Measurements from ENCODE around the gene UBE4B.

Gene UBE4B

DNA sequence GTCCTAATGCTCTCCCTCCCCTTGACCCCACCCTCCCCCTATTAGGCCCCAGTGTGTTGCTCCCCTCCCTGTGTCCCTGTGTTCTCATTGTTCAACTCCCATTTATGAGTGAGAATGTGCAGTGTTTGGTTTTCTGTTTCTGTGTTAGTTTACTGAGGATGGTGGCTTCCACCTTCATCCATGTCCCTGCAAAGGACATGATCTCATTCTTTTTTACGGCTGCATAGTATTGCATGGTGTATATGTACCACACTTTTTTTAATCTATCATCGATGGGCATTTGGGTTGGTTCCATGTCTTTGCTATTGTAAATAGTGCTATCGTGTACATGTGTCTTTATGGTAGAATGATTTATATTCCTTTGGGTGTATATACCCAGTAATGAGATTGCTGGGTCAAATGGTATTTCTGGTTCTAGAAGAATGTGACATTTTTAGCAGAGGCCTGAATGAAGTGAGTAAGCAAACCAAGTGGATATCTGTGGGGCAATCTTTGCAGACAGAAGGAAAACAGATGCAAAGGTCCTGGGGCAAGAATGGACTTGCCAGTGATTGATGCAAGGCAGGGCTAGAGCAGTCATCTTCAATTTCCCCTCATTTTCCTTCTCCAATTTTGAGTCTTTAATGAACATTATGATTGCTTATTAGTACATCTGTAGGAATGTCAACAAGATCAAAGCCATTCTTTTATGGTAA, 50.2 kb downstream of the UBE4B start:
- no peak overlapping the region for H3K4me3 ChIP-seq (ENCODE audit: low read depth, low read length)
- no peak for TF ChIP-seq CTCF (IDR thresholded peaks at IDR 0.05; ENCODE audit: borderline replicate concordance, insufficient read depth, low read depth, low read length)

DNA sequence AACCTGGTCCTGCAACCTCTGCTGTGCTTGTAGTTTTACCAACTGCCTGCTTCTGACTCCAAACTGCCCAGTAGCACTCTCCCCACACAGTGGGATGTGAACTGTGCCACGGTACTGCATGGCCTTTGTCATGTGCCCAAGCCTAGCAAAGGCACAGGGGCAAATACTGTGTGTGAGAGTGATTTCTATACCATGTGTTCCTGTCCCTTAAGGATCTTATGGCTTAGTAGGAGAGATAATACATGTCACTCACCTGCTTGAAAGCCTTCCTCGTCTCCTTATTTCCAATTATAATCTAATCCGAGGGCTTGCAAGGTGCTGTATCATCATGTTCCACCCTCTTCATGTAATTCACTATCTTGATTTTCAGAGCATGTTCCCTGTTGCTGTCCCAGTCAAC, 51.3 kb downstream of the UBE4B start:
- H3K4me3 ChIP-seq (ENCODE audit: low read depth, low read length): no peak overlapping the region
- no peak for TF ChIP-seq CTCF (IDR thresholded peaks at IDR 0.05; ENCODE audit: borderline replicate concordance, insufficient read depth, low read depth, low read length)

- no peak for TF ChIP-seq CTCF (IDR thresholded peaks at IDR 0.05; ENCODE audit: borderline replicate concordance, insufficient read depth, low read depth, low read length)
These were observed 52.3 kb downstream of the UBE4B start for GRCh38 chr1:10085076-10085475.

GRCh38 chr1:10087210-10087609, 54.5 kb downstream of the UBE4B start:
- TF ChIP-seq CTCF (IDR thresholded peaks at IDR 0.05; ENCODE audit: borderline replicate concordance, insufficient read depth, low read depth, low read length): no peak
- no peak overlapping the region for H3K4me3 ChIP-seq (ENCODE audit: low read depth, low read length)

More at GRCh38 chr1:10085076-10085475, 52.3 kb downstream of the UBE4B start:
- no peak overlapping the region for H3K4me3 ChIP-seq (ENCODE audit: low read depth, low read length)

- TF ChIP-seq CTCF (IDR thresholded peaks at IDR 0.05; ENCODE audit: borderline replicate concordance, insufficient read depth, low read depth, low read length): no peak
These were observed 69.2 kb downstream of the UBE4B start for GRCh38 chr1:10101929-10102328.

DNA sequence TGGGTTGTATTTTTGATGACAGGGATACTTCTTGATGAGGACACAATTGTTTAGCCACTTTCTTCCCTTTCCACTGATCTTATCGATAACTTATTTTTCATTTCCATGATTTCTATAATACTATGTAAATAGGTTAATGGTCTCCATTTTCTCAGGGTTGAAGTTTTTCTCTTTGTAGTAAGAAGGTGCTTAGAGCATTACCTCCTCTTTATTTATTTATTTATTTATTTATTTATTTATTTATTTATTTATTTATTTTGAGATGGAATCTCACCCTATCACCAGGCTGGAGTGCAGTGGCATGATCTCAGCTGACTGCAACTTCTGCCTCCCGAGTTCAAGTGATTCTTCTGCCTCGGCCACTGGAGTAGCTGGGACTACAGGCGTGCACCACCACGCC, 70.4 kb downstream of the UBE4B start:
- no peak for TF ChIP-seq CTCF (IDR thresholded peaks at IDR 0.05; ENCODE audit: borderline replicate concordance, insufficient read depth, low read depth, low read length)

More at GRCh38 chr1:10101929-10102328, 69.2 kb downstream of the UBE4B start:
- H3K4me3 ChIP-seq (ENCODE audit: low read depth, low read length): no peak overlapping the region

DNA sequence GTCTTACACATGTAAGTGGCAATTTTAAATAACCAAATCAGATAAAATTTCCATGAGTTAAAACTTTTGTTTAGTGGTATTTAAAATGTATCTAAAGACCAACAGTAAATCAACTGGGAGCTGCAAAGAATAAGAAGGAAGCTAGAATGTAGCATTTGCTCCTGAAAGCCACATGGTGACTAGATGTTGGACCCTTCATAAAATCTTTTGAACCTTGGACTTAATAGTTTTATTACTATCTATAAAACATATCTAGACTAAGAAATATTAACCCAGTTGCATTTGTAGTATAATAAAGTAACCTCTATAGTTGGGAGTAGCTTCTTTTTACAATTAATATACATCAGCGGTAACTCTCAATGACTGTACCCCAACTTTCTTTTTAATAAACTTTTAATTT, 72.1 kb downstream of the UBE4B start:
- no peak for TF ChIP-seq CTCF (IDR thresholded peaks at IDR 0.05; ENCODE audit: borderline replicate concordance, insufficient read depth, low read depth, low read length)
- no peak overlapping the region for H3K4me3 ChIP-seq (ENCODE audit: low read depth, low read length)

More for the DNA sequence above, 70.4 kb downstream of the UBE4B start:
- H3K4me3 ChIP-seq (ENCODE audit: low read depth, low read length): no peak overlapping the region

Measured in GM12875 (cell line).